Stimulated activated CD8-positive, alpha-beta memory T cell treated with anti-CD3 and anti-CD28 coated beads, Interleukin-4, amount 100 ng/mL, for 48 hours (primary cell): ENCODE data around the gene RANGAP1.

Experiments
- DNase-seq: peaks from one replicate; pipeline ENCODE4 v3.0.0-alpha.2; 2020

RANGAP1 gene

DNA sequence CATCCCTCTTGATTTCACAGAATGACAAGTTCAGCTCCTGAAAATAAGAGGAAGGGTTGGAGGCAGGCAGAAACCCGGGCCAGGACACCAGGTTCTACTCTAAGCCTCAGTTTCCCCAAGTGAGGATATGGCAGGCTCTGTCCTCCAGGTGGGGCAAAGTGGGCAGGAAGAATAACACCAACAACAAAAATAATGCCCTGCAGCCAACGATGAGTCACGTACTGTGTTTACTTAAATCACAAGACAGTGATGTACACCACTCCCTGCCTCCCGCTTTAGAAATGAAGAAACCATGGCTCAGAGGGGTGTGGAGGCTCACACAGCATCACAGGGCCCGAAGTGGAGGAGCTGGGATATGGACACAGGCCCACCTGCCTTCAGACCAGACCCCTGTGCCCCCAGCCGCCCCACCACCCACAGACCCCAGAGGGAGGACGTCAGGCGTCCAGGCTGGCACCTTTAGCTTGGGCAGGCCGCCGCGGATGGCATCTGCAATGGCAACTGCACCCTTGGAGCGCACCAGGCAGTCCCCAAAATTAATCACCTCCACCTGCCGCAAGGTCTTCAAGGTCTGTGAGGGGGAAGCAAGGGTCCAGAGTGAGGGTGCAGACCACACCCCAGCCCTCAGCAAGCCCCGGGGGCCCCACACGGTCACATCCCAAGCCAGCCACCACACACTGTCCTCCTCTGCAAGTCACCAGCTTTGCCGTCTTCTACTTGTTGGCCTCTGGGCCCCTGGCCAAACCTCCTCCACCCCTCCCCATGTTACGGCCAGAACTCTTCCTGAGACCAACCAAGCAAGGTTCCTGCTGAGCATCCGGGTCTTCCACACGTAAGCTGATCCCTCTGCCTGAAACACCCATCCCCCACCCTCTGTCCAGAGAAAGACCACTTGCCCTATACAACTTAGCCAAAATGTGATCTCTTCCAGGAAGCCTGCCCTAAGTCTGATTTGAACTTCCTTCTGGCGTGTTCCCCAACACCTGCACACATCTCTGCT lies 29.4 kb downstream of the RANGAP1 start:
- no peak for DNase-seq

- DNase-seq: no peak
Measured at GRCh38 chr22:41254230-41254629, 31.8 kb downstream of the RANGAP1 start.

DNA sequence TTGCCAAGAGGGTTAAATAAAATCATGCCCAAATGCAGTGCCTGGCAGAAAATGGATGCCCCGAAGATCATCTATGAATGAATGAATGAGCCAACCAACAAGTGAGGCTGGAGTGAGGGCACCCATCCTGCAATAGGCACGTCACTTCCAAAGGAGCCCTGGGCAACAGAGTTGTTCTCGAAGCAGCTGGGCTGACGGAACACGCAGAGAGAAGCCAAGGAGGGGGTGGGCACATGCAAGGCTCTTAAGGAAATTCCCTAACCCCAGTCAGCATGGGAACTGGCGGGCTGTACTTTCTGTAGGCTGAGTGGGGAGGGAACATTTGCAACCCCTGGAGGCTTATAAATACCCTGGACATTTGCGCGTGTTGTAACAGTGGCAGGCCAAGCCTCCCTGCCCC lies 33.6 kb downstream of the RANGAP1 start:
- no peak for DNase-seq

DNA sequence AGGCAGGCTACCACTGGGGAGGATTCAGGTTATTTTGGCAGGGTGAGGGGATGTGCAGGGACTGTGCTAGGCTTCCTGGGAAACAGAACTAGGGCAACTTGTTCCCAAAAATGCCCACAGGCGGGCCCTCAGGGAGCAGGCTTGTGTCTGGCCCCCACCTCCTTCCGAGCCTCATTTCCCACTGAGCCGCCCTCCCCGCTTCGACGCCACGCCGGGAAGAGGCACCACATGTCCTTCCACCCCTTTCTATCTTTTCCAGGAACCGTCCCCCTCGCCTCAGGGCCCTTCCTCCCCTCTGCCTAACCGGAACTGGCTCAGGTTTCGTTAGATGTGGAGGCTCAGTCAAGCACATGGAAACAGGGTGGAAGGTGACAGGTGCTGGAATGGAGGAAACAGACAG lies 35.9 kb downstream of the RANGAP1 start:
- no peak for DNase-seq

DNA sequence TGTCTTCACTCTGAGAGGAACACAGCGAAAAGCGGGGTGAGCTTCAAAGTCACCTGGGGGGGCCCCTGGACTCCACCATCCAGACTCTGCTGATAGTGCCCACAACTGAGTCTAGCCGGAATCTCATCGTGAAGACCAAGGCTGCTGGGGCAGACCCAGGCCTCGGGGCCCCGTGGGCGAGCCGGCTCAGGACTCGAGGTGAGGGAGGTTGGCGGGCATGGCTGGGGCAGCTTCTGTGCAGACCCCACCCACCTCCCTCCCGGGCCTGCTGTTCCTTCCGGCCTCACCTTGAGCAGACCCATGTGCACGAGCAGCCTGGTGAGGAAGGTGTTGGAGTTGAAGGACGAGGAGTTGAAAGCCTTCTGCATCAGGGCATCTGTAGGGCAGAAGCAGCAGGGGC lies 36.5 kb downstream of the RANGAP1 start:
- DNase-seq: no peak

- no peak for DNase-seq
Measured at GRCh38 chr22:41248758-41249157, 37.2 kb downstream of the RANGAP1 start.

DNA sequence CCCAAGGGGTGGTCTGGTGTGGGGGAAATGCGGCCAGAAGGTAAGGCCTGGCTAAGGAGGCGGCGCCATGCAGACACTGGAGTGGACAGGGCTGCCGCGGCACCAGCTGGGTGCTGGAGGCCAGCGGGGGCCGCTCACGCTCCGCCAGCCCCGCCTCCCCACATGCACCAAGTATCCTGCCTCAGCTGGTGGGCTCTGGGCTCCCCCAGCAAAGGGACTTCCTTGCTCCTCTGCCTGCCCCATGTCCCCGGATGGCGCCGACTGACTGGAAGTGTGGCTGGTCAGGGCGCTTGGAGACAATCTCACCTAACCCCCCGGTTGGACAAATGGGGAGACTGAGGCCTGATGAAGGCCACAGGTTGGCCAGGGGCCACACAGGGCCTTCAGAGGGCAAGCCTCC lies 37.7 kb downstream of the RANGAP1 start:
- no peak for DNase-seq

- no peak for DNase-seq
Measured at GRCh38 chr22:41247703-41248102, 38.3 kb downstream of the RANGAP1 start.

- no peak for DNase-seq
Measured at GRCh38 chr22:41245917-41246499, 40.0 kb downstream of the RANGAP1 start.

- DNase-seq: no peak
Measured at GRCh38 chr22:41243361-41243760, 42.6 kb downstream of the RANGAP1 start.

GRCh38 chr22:41242396-41243117 lies 43.4 kb downstream of the RANGAP1 start:
- DNase-seq: no peak

- DNase-seq: no peak
Measured at GRCh38 chr22:41241133-41241676, 44.8 kb downstream of the RANGAP1 start.

- DNase-seq: no peak
Measured at GRCh38 chr22:41240377-41241132, 45.4 kb downstream of the RANGAP1 start, which contains the start of gene CHADL. Gene CHADL, minus strand, starts transcription at chr22:41240931. Its CDS starts 50 bp downstream, at chr22:41240881.

GRCh38 chr22:41239443-41240128 lies 46.4 kb downstream of the RANGAP1 start:
- no peak for DNase-seq

DNA sequence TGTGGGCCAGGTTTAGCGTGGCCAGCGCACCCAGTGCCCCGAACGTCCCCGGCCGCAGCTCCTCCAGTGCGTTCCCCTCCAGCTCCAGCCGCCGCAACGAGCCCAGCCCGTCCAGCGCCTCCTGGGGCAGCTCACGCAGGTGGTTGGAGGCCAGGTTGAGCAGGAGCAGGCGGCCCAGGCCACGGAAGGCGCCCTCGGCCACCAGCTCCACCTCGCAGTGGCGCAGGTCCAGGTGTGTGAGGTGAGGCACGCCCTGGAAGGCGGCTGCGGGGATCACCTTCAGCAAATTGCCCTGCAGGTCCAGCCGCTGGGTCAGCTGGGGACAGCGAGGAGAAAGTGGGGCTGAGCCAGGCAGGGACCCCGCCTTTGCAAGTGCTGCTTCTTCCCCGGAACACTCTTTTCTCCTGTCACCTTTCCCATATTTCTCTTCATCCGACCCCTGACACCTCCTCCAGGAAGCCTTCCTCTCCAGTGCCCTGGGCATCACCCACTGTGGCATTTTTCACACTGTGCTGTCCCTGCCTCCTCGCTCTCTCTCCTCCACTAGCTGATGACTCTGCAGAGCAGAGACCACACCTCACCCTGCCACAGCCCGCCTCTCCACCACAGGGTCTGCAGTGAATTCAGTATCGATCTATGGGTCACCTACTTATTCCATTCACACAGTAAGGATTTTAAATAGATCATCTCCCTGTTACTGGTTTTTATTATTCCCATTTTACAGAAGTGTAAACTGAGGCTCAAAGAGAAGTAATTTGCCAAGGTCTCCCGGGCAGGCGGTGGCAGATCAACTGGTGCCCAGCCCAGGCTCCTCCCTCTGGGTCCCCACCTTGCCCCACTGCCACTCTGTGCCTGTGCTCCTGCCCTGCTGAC lies 47.2 kb downstream of the RANGAP1 start:
- no peak for DNase-seq

- peak; percentile 85 for DNase-seq
Measured at GRCh38 chr22:41237707-41238569, 48.0 kb downstream of the RANGAP1 start.

- DNase-seq: no peak
Measured at GRCh38 chr22:41237036-41237706, 48.8 kb downstream of the RANGAP1 start.

DNA sequence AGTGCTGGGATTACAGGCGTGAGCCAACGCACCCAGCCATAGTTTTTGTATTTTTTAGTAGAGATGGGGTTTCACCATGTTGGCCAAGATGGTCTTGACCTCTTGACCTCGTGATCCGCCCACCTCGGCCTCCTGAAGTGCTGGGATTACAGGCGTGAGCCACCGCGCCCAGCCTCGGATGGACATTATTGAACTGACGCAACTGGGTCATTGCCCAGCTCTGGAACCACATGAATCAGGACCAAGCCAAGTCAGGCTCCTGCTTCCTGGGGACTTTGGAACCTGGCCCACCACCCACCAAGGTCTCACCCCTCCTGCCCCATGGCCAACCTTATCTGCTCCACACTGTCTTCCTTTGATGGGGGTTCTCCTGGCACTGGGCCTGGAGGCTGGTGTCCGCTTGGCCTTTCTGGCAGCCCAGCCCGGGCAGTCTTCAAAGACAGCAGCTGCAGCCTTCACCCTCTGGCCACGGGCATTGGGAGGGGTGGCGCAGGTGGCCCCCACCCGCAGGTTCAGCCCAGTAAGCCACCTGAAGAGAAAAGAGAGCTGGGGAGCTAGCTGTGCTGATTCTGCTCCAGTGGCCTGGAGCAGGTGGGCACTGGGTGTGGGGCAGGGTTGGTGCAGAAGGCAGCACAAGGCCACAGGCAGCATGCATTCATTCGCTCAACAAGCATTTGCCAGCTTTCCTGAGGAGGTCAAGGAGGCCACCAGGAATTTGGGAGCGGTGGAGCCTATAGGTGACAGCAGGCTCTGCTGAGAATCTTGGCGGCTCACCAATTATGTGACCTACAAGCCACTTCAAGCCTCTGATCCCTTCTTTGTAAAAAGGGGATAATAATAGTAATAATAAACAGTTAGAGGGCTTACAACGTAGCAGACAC lies 50.9 kb downstream of the RANGAP1 start:
- DNase-seq: no peak
